GM19397 (cell line): ENCODE measurements around the gene ST8SIA6.
"Not testable (repeated sequence)": the region's sequence is repeated elsewhere in the genome, so short reads cannot be mapped to it uniquely, and the experiment has no call there.

ENCODE experiments used
- ATAC-seq: cut with Tn5 transposase; IDR thresholded peaks from one replicate; pipeline ENCODE4 v1.9.1; 2021; ENCODE audit warnings: mild to moderate bottlenecking, moderate library complexity; ENCODE audit not compliant: unreplicated experiment

Gene ST8SIA6, protein sequence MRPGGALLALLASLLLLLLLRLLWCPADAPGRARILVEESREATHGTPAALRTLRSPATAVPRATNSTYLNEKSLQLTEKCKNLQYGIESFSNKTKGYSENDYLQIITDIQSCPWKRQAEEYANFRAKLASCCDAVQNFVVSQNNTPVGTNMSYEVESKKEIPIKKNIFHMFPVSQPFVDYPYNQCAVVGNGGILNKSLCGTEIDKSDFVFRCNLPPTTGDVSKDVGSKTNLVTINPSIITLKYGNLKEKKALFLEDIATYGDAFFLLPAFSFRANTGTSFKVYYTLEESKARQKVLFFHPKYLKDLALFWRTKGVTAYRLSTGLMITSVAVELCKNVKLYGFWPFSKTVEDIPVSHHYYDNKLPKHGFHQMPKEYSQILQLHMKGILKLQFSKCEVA

DNA sequence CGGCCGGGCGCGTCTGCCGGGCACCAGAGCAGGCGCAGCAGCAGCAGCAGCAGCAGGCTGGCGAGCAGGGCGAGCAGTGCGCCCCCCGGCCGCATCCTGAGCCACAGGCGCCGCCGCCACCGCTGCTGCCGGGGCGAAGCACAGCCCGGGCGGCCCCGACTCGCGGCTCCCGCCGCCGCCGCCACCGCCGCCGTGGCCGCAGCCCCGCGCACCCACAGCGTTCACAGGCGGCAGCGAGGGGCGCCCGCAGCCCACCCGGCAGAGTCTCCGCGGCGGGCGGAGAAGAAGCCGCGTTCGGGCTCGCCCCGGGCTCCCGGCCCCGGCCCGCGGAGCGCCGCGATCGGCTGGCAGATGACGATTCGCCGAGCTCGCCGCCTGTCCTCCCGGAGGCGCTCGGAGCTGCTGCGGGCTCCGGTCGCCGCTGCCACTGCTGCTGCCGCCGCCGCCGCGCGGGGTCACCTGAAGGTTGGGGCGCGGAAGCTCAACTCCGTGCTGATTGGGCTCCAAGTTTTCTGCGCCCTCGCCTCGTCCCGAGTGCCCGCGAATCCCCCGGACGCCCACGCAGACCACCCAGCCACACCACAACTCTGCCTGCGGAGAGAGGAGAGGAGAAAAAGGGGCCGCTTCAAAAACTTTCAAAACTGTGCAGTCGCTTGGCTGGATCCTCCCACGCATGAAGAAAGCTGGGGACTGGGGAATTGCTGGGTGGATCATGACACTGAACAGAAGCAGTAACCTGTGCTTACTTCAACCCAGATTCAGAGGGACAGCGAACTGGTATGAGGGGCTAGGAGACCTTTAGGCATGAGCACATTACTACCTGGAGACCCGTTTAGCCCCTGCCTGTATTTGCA lies at the start of gene ST8SIA6:
Gene ST8SIA6, minus strand, starts transcription at position 435 of the 854 bp plus-strand sequence. Its CDS starts 340 bp downstream, at position 95.
- peak; percentile 69 for ATAC-seq

DNA sequence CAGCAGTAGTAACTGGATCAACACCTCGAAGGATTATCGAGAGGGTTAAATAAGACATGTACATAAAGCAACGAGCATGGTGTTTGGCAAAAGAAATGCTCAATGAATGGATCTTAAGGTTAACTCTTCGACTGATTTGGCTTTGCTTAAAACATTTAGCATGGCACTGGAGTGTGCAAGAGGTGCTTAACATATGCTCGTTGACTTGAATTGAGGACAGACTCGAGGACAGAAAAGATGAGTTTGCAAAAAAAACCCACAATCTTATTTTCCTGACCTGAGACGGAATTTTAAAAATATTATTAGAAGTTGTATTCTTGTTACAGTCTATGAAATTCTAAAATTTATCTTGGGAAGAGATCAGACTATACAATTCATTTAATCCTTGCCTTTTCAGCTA lies 49.4 kb upstream of the ST8SIA6 start:
- no peak for ATAC-seq

DNA sequence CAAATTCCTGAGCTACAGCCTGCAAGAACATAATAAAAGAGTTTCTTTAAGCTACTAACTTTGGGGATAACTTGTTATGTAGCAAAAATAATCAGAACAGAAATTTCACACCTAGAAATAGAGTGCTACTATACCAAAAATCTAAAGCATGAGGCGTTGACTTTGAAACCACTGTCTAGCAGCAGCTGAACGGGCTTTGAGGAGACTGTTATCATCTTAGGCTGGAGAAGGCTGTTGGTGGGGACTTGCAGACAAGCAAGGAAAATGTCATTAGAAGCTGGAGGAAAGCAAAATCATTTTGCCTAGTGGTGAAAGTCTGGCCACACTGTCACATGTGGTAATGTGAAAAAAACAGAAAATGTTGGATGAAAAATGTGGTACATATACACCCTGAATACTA lies 48.4 kb upstream of the ST8SIA6 start:
- ATAC-seq: no peak

DNA sequence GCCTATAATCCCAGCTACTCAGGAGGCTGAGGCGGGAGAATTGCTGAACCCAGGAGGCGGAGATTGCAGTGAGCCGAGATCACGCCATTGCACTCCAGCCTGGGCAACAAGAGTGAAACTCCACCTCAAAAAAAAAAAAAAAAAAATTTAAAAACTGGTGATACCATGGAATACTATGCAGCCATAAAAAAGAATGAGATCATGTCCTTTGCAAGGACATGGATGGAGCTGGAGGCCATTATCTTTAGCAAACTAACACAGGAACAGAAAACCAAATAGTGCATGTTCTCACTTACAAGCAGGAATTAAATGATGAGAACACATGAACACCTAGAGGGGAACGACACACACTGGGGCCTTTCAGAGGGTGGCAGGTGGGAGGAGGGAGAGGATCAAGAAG lies 44.6 kb upstream of the ST8SIA6 start:
- not testable (repeated sequence) for ATAC-seq

DNA sequence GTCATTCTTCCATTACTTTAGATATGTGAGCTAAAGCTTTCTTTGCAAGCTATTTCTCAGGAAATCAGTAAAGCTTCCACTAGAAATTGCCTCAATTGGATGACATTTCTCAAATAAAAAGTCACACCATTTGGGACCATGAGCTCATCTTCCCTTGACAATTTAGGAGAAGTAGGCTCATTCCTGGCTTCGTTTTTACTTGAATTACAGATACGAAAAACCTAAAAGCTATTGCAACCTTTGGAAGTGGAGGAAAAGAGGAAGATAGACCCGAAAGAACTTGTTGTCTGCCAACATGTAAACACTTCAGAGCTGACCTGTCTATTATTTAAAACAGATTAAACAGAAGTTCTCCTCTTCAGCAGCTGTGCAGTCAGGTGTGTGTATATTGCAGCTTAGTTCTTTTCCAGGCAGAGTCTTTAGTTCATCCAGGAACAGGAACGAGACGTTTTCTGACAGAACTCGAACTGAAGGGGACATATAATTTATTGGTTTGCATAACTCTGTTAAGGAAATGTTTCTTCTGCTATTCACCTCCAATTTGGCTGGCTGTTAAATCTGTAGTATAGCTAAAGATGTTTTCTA lies 43.1 kb upstream of the ST8SIA6 start:
- ATAC-seq: no peak

DNA sequence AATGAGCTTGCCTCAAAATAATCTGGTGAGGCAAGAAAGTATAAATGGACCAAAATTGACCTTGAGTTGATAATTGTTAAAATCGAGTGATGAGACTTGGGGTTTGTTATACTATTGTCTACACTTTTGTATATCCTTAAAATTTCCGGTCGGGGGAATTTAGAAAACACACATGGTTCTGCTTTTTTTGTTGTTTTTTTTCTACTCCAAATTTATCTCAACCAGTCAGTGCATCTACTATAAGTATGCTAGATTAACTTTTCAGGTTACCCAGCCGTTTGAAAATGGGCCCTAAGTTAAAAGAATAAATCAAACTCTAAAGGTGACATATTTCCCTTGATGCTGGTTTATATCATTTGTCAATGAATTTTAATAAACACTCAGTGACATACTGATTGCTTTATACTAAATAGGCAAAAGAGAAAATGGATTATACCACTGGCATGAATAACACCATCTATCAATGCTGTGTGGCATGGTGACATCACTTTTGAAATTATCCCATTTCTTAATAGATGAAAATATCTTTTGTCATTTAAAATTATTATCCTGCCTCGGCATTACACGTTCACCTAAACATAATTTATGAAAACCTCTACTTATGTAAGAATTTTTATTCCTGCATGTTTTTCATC lies 40.3 kb upstream of the ST8SIA6 start:
- no peak for ATAC-seq

DNA sequence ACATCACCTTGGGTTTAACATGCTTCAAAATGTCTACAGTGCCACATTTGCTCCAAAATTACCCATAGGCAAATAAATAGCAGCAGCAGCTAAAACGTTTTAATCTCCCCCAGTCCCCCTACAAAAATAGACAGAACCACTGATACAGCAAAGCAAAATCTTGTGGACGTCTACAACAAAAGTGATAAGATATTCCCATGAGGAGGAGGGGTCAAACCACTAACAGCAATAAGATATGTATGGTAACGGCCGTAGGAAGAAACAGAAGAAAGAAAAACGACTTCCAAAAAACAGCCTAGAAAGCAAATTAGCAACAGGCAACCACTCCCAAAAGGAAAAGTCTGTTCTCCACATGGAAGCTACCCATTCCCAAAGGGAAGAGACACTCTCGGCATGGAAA lies 34.5 kb upstream of the ST8SIA6 start:
- no peak for ATAC-seq

DNA sequence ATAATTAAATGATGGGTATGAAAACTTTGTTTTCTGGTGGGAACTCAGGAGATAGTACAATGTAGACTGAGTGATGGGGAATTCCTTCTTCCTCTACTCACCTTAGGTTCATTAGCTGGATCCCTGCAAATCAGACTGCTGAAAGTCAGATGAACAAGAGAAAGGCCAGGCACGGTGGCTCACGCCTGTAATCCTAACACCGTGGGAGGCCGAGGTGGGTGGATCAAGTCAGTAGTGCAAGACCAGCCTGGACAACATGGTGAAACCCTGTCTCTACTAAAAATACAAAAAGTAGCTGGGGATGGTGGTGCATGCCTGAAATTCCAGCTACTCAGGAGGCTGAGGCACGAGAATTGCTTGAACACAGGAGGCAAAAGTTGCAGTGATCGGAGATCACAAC lies 28.7 kb upstream of the ST8SIA6 start:
- ATAC-seq: no peak

DNA sequence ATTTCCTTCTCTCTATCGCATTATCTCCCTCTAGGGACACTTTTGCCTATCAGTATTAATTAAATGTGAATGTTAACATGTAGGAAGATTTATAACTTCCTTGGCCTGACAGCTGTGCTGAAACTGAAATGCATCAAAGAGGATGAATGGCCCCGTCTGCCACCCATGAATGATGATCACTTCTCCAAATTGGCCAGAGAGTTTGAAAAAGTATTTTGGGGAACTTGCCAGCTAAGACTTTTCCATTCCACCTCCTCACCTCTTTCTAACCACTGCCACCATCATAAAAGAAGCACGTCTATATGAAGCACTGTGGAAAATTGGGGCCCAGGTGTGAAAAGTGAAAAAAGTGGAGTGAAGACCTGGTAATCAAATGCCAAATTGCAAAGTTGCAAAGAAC lies 25.4 kb upstream of the ST8SIA6 start:
- ATAC-seq: no peak

DNA sequence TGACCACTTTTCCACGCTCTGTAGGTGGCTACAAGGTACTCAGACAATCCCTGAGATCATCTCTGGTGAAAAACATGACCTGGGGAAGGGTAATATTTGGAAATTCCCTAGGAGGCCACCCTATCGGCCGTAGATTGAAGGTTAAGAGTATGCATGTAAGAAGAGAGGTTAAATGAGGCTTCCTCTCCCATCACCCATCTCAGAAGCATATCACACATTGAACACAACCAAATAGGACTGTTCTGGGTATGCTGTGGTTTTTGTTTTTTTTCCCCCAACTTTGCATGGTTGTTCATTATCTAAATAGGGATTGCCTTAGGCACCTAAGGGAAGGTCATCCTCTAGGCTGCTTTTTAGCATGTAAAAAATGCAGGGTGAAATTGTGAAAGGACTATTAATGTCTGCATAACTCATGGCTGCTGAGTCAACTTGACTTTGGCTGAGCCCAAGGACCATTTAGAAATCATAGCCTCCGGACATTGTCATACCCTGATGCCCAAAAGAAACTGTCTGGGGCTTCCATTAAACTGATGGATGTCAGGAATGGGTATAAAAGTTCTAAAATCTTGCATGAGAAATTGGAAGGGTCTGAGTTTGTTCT lies 24.7 kb upstream of the ST8SIA6 start:
- no peak for ATAC-seq

DNA sequence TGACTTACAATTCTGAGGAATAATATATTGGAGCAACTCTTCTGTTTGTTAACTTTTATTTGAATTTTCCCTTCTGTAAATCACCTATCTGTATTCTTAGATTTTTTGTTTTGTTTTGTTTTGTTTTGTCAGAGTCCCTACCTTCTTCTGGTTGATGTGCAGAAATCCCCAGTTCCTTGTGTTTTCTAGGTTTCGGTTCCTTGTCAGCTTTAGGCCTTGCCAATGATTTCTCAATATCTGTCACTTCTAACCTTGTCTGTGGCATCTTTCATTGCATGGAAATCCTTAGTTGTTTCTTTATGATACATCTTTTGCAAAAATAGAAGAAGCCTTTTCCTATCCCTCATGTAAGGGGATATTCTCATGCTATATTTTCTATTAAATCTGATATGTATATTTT lies 21.7 kb upstream of the ST8SIA6 start:
- ATAC-seq: no peak

DNA sequence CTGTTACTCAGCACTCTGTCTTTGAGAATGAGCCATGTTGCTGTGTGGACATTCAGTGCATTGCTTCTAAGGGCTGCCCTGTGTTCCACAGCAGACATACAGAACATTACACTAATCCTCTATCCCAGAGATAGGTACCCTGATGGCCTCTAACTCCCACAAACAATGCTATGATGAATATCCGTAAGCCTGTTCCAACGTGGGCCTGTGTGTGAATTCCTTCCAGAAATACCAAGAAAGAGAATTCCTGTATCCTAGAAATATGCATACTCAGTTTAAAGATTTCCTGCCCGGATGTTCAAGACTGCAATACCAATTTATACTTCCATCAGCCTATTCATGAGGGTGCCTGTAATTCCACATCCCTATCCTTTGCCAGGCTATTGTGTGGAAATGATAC lies 21.3 kb upstream of the ST8SIA6 start:
- no peak for ATAC-seq

DNA sequence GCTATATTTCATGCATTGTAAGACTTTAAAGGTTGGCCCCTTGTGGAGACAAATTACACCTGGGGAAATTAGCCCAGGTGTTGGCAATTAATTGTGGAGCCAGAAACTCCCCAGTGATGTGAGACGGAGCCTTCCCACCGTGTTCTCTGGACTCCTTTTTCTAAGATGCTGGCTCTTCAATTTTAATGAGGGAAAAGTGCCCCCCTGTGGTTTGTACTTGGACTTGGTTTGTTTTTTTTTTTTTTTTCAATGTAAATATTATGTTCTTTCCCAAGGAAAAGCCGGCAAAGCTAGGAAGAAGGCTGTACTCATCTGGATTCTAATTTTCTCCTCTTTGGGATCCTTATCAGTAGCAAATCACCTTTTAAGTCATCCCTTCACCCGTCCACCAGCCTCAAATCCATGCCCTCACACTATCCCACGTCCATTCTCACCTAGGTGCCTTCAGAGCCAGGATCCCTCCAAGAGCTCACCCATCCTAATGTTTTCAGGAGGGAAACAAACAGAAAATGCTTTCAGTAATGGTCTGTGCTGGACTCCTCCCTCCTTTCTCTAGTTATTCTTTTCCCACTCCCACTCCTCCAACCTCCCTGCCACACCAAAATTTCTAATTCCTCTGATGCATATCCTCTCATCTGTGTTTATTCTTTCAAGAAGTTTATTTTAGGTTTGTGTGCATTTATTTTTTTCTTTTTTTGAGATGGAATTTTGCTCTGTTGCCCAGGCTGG lies 20.4 kb upstream of the ST8SIA6 start:
- ATAC-seq: no peak

DNA sequence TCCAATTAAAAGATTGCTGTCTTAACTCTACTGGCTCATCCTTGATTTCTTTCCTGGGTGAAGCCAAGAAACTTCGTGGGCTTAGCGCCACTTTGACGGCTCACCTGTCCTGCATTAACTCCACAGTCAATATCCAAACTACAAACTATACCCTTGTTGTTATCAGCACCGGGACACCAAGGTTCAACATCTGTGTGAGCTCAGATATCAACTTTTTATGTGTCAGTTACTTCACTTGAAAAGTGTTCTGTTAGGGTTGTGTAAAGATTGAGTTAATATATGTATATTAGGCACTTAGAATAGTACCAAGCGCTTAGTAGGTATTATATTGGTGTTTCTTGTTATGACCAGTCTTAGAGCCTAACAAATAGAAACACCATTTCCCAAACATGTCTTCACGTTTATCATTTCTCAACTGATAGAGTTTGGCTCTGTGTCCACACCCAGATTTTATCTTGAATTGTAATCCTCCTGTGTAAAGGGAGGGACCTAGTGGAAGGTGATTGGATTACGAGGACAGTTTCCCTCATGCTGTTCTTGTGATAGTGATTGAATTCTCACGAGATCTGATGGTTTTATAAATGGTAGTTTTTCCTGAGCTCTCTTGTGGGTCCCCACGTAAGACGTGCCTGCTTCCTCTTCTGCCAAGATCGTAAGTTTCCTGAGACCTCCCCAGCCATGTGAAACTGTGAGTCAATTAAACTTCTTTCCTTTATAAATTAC lies 19.0 kb upstream of the ST8SIA6 start:
- ATAC-seq: no peak

DNA sequence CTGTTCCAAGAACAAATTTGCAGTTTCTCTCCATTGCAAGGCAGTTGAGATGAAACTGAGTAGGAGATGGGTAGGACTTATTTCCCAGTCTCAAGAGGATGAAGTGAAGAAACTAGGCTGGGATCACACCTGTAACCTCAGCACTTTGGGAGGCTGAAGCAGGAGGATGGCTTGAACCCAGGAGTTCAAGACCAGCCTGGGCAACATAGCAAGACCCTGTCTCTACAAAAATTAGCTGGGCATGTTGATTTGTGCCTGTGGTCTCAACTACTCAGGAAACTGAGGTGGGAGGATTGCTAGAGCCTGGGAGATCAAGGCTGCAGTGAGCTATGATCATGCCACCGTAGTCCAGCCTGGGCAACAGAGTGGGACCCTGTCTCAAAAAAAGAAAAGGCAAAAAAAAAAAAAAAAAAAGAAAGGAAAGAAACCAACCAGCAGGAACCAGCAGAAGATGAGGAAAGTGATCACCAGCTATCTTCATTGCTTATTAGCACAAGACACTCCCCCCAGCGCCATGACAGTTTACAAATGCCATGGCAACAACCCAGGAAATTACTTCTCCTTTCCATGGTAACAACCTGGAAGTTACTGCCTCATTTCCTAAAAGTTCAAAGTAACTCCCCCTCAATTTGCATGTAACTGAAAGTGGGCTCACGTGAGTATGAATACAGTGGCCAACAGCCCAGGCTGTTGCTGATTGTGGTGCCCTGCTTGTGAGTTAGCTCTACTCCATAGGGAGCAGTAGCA lies 18.3 kb upstream of the ST8SIA6 start:
- no peak for ATAC-seq

DNA sequence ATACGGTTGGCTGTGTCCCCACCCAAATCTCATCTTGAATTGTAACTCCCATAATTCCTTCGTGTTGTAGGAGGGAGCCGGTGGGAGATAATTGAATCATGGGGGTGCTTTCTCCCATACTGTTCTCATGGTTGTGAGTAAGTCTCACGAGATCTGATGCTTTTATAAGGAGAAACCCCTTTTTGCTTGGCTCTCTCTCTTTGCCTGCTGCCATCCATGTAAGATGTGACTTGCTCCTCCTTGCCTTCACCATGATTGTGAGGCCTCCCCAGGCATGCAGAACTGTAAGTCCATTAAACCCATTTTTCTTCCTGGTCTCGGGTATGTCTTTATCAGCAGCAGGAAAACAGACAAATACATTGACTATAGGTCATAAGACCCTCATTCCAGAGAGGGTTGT lies 15.9 kb upstream of the ST8SIA6 start:
- no peak for ATAC-seq

DNA sequence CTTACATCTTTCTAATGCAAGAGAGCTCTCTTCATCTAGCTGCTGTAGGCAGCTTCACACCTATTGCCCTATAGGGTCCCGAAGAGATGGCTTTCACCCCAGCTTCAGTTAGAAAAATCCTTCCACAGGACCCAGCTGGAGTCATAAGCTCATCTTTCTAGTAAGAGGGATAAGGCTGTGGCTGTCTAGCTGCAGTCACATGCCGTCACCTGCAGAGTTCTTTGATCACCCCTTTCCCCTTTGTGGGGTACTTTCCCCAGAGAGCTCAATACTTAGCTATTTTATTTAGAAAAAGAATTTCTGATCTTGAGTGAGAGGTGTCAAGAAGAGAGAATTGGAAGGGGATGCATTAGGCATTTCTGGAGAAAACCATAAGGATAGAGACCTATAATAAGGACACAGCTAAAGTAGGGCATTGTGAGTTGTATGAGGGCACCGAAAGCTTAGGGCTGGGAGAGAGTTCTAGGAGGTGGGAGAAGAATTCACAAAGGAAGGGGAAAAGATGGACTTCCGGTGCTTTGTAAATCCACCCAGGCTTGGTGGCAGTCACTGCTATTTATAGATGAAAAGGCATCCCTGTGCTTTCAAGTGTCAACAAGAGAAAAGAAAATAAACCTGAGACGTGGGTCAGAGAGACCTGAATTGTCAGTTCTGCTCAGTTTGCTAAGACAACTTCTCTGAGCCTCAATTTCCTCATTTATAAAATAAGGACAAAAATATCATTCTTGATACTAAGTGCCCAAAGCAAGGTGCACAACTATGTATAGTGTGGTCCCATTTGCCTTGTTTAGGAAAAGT lies 11.1 kb upstream of the ST8SIA6 start:
- ATAC-seq: no peak

DNA sequence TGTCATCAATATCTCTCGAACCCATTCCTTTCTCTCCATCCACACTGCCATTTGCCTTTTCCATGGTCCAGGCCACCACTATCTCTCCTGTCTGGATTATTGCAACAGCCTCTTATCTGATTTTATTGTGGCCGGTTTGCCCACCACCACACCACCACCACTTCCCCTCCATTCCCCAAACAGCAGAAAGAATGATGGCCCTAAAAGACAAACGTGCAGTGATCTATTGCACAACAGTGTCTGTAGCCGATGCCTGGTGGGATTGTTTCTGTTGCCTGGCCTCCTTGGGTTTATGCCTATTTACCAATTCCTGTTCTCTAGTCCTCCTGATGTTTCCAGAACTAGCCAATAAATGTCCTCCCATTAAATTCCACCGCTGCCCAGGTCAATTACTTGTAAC lies 10.2 kb upstream of the ST8SIA6 start:
- no peak for ATAC-seq
